Activated naive CD8-positive, alpha-beta T cell treated with anti-CD3 and anti-CD28 coated beads, Interleukin-2, amount 10 ng/mL, durations not matched to agents 7 days and 5 days (primary cell): Measurements from ENCODE around the gene CPSF6. TPM values are rescaled to one million over a fixed set of nuclear protein-coding genes. Genes with fewer than 3 reads are reported as not detected.

ENCODE experiments used
- ATAC-seq: fragments of 150-1000 bp; cut with Tn5 transposase; one replicate; pipeline ENCODE4 v1.10.0; 2021; ENCODE audit warnings: low read depth, moderate library complexity
- POLR2A ChIA-PET: fragments of 350-600 bp; sonication (Branson Sonifier 250); formaldehyde crosslinking; loops from one replicate; lab custom pipeline; 2021; ENCODE audit warnings: antibody characterized with exemption; lab: Charles Lee
- DNase-seq: peaks from one replicate; pipeline ENCODE4 v3.0.0; 2021
- H3K27ac Mint-ChIP-seq: one replicate; pipeline ENCODE4 v1.8.0; 2022; ENCODE audit warnings: mild to moderate bottlenecking, mixed read lengths
- H3K27me3 Mint-ChIP-seq: one replicate; pipeline ENCODE4 v1.8.0; 2022; ENCODE audit warnings: mild to moderate bottlenecking, moderate library complexity, mixed read lengths
- H3K36me3 Mint-ChIP-seq: one replicate; pipeline ENCODE4 v1.8.0; 2021; ENCODE audit warnings: mild to moderate bottlenecking, mixed read lengths
- H3K4me1 Mint-ChIP-seq: one replicate; pipeline ENCODE4 v1.8.0; 2021; ENCODE audit warnings: mixed read lengths
- H3K4me3 Mint-ChIP-seq: one replicate; pipeline ENCODE4 v1.8.0; 2022; ENCODE audit warnings: mild to moderate bottlenecking, moderate library complexity, mixed read lengths
- H3K9me3 Mint-ChIP-seq: one replicate; pipeline ENCODE4 v1.8.0; 2021; ENCODE audit warnings: mixed read lengths
- total RNA-seq, 2 experiments: library from RNA; stranded (reverse); gene quantifications; one replicate each; pipeline ENCODE4 v1.2.3, GENCODE V29; 2021

Gene CPSF6
- total RNA-seq, 2 experiments from 2014 or later, result 104 to 107 TPM

- Mint-ChIP-seq H3K4me3 (no peak overlapping the region), H3K36me3 (peaks cover 7% of the 10 kb centered on the region), H3K27me3 (no peaks in the 10 kb centered on the region), H3K9me3 (no peaks in the 10 kb centered on the region), H3K27ac (no peak overlapping the region), H3K4me1 (peaks cover 7% of the 10 kb centered on the region)
- DNase-seq (no peak), ATAC-seq (no peak)
- POLR2A ChIA-PET, result no interaction called here
These were observed 30.4 kb downstream of the CPSF6 start for GRCh38 chr12:69269736-69270135.

- H3K9me3 Mint-ChIP-seq, result no peaks in the 10 kb centered on the region
- no peak overlapping the region for H3K27ac Mint-ChIP-seq
- H3K4me3 Mint-ChIP-seq, result no peak overlapping the region
- no peaks in the 10 kb centered on the region for H3K27me3 Mint-ChIP-seq
- peaks cover 7% of the 10 kb centered on the region for H3K36me3 Mint-ChIP-seq
- POLR2A ChIA-PET, result no interaction called here
- peaks cover 21% of the 10 kb centered on the region for H3K4me1 Mint-ChIP-seq
- ATAC-seq, result no peak
- no peak for DNase-seq
These were observed 33.1 kb downstream of the CPSF6 start for GRCh38 chr12:69272511-69272910.

GRCh38 chr12:69274861-69275260, 35.5 kb downstream of the CPSF6 start:
- ATAC-seq (no peak), DNase-seq (no peak)
- no peaks in the 10 kb centered on the region for H3K27me3 Mint-ChIP-seq
- POLR2A ChIA-PET, result interaction anchor here (1.1 kb wide), 1 partner anchor 56 kb away, joined by 3 read pairs; no protein-coding TSS in a partner anchor
- no peaks in the 10 kb centered on the region for H3K9me3 Mint-ChIP-seq
- H3K27ac Mint-ChIP-seq, result no peak overlapping the region
- peaks cover 14% of the 10 kb centered on the region for H3K36me3 Mint-ChIP-seq
- H3K4me3 Mint-ChIP-seq, result no peak overlapping the region
- H3K4me1 Mint-ChIP-seq, result peaks cover 21% of the 10 kb centered on the region

GRCh38 chr12:69275471-69275891, 36.1 kb downstream of the CPSF6 start:
- DNase-seq, result no peak
- Mint-ChIP-seq H3K27ac (peak overlapping the region; percentile 46), H3K4me3 (peak overlapping the region; percentile 29), H3K36me3 (peaks cover 14% of the 10 kb centered on the region), H3K27me3 (no peaks in the 10 kb centered on the region), H3K9me3 (no peaks in the 10 kb centered on the region), H3K4me1 (peaks cover 21% of the 10 kb centered on the region)
- ATAC-seq, result peak; percentile 79
- POLR2A ChIA-PET, result interaction anchor here (1.1 kb wide), 1 partner anchor 55 kb away, joined by 3 read pairs; no protein-coding TSS in a partner anchor

GRCh38 chr12:69278814-69279782, 39.7 kb downstream of the CPSF6 start:
- Mint-ChIP-seq H3K36me3 (peaks cover 10% of the 10 kb centered on the region), H3K9me3 (no peaks in the 10 kb centered on the region), H3K27ac (no peak overlapping the region), H3K27me3 (peaks cover 7% of the 10 kb centered on the region), H3K4me3 (no peak overlapping the region), H3K4me1 (peaks cover 27% of the 10 kb centered on the region)
- no peak for DNase-seq
- no peak for ATAC-seq
- POLR2A ChIA-PET, result no interaction called here

- POLR2A ChIA-PET, result no interaction called here
- Mint-ChIP-seq H3K4me3 (peak overlapping the region; percentile 44), H3K4me1 (peaks cover 11% of the 10 kb centered on the region), H3K36me3 (peaks cover 6% of the 10 kb centered on the region), H3K9me3 (no peaks in the 10 kb centered on the region), H3K27ac (no peak overlapping the region), H3K27me3 (peaks cover 21% of the 10 kb centered on the region)
- ATAC-seq (peak; percentile 39), DNase-seq (peak; percentile 35)
These were observed 44.8 kb downstream of the CPSF6 start for GRCh38 chr12:69284131-69284530.

GRCh38 chr12:69287556-69287955, 48.2 kb downstream of the CPSF6 start:
- ATAC-seq, result no peak
- DNase-seq, result no peak
- Mint-ChIP-seq H3K9me3 (no peaks in the 10 kb centered on the region), H3K27me3 (peaks cover 27% of the 10 kb centered on the region), H3K4me3 (no peak overlapping the region), H3K36me3 (no peaks in the 10 kb centered on the region), H3K27ac (no peak overlapping the region), H3K4me1 (peaks cover 14% of the 10 kb centered on the region)
- POLR2A ChIA-PET, result no interaction called here

- H3K27ac Mint-ChIP-seq, result no peak overlapping the region
- POLR2A ChIA-PET, result interaction anchor here (1.1 kb wide), 1 partner anchor 40 kb away, joined by 6 read pairs; no protein-coding TSS in a partner anchor
- no peak overlapping the region for H3K4me3 Mint-ChIP-seq
- H3K27me3 Mint-ChIP-seq, result peaks cover 27% of the 10 kb centered on the region
- DNase-seq, result peak; percentile 70
- ATAC-seq, result peak; percentile 99
- no peaks in the 10 kb centered on the region for H3K36me3 Mint-ChIP-seq
- H3K4me1 Mint-ChIP-seq, result peaks cover 3% of the 10 kb centered on the region
- no peaks in the 10 kb centered on the region for H3K9me3 Mint-ChIP-seq
These were observed 51.3 kb downstream of the CPSF6 start for GRCh38 chr12:69290545-69291277.

GRCh38 chr12:69291278-69291593, 51.9 kb downstream of the CPSF6 start:
- Mint-ChIP-seq H3K4me3 (no peak overlapping the region), H3K9me3 (no peaks in the 10 kb centered on the region), H3K4me1 (peaks cover 3% of the 10 kb centered on the region), H3K27ac (no peak overlapping the region), H3K27me3 (peaks cover 23% of the 10 kb centered on the region), H3K36me3 (no peaks in the 10 kb centered on the region)
- DNase-seq, result no peak
- no peak for ATAC-seq
- POLR2A ChIA-PET, result interaction anchor here (1.1 kb wide), 1 partner anchor 39 kb away, joined by 6 read pairs; no protein-coding TSS in a partner anchor

- H3K9me3 Mint-ChIP-seq, result peaks cover 2% of the 10 kb centered on the region
- peaks cover 15% of the 10 kb centered on the region for H3K27me3 Mint-ChIP-seq
- H3K27ac Mint-ChIP-seq, result no peak overlapping the region
- H3K4me1 Mint-ChIP-seq, result no peaks in the 10 kb centered on the region
- H3K4me3 Mint-ChIP-seq, result no peak overlapping the region
- POLR2A ChIA-PET, result no interaction called here
- DNase-seq (no peak), ATAC-seq (no peak)
- H3K36me3 Mint-ChIP-seq, result no peaks in the 10 kb centered on the region
These were observed 58.8 kb downstream of the CPSF6 start for GRCh38 chr12:69298133-69298532.

GRCh38 chr12:69298947-69299346, 59.6 kb downstream of the CPSF6 start:
- Mint-ChIP-seq H3K27me3 (peaks cover 9% of the 10 kb centered on the region), H3K4me3 (no peak overlapping the region), H3K9me3 (peaks cover 2% of the 10 kb centered on the region), H3K36me3 (no peaks in the 10 kb centered on the region), H3K27ac (no peak overlapping the region), H3K4me1 (no peaks in the 10 kb centered on the region)
- ATAC-seq (no peak), DNase-seq (no peak)
- POLR2A ChIA-PET, result no interaction called here

GRCh38 chr12:69304284-69304683, 64.9 kb downstream of the CPSF6 start:
- H3K9me3 Mint-ChIP-seq, result peaks cover 12% of the 10 kb centered on the region
- peaks cover 8% of the 10 kb centered on the region for H3K36me3 Mint-ChIP-seq
- no peak for DNase-seq
- H3K27ac Mint-ChIP-seq, result no peak overlapping the region
- POLR2A ChIA-PET, result no interaction called here
- no peak for ATAC-seq
- H3K4me1 Mint-ChIP-seq, result no peaks in the 10 kb centered on the region
- H3K27me3 Mint-ChIP-seq, result peaks cover 2% of the 10 kb centered on the region
- H3K4me3 Mint-ChIP-seq, result no peak overlapping the region

- H3K27me3 Mint-ChIP-seq, result peaks cover 2% of the 10 kb centered on the region
- POLR2A ChIA-PET, result no interaction called here
- H3K9me3 Mint-ChIP-seq, result peaks cover 10% of the 10 kb centered on the region
These were observed 70.1 kb downstream of the CPSF6 start for GRCh38 chr12:69309461-69309860.

More at GRCh38 chr12:69309461-69309860, 70.1 kb downstream of the CPSF6 start:
- no peak overlapping the region for H3K27ac Mint-ChIP-seq
- H3K4me3 Mint-ChIP-seq, result no peak overlapping the region
- ATAC-seq (no peak), DNase-seq (no peak)
- H3K36me3 Mint-ChIP-seq, result peaks cover 7% of the 10 kb centered on the region
- H3K4me1 Mint-ChIP-seq, result no peaks in the 10 kb centered on the region
